Panc1 (cell line): ENCODE data around the gene SLCO2B1. TPM values are rescaled to one million over a fixed set of nuclear protein-coding genes. Genes with fewer than 3 reads are reported as not detected.

Source experiments
- ATAC-seq: fragments of 200-7000 bp; cut with Tn5 transposase; 2 replicates; pipeline ENCODE4 v1.9.1; 2020; ENCODE audit warnings: mild to moderate bottlenecking, moderate library complexity
- BruUV-seq: library from RNA; stranded (reverse); fragments of 400-500 nt; replicated peaks from 2 replicates; lab custom pipeline; 2021; lab: Mats Ljungman, UMichigan
- CTCF ChIA-PET: fragments of 300-600 bp; sonication (Branson Sonifier 250); formaldehyde crosslinking; loops from one replicate; lab custom pipeline; 2022; ENCODE audit warnings: antibody characterized with exemption; lab: Charles Lee
- POLR2A ChIA-PET: fragments of 300-600 bp; sonication (Branson Sonifier 250); formaldehyde crosslinking; loops from one replicate; lab custom pipeline; 2022; ENCODE audit warnings: antibody characterized with exemption; lab: Charles Lee
- DNase-seq: peaks from one replicate; pipeline ENCODE4 v3.0.0-alpha.2; 2010; ENCODE audit warnings: low read depth, low spot score
- H3K27ac ChIP-seq: 2 replicates; pipeline ENCODE4 v1.5.1; 2011; ENCODE audit warnings: mild to moderate bottlenecking, low read length, inconsistent platforms
- H3K27me3 ChIP-seq: fragments of 200-500 bp; sonication (Bioruptor generic); 2 replicates; pipeline ENCODE4 v1.6.0; 2014; ENCODE audit warnings: low read length, inconsistent platforms; ENCODE audit not compliant: control insufficient read depth, insufficient read depth
- H3K36me3 ChIP-seq: fragments of 200-500 bp; sonication (Bioruptor generic); 2 replicates; pipeline ENCODE4 v1.5.1; 2014; ENCODE audit warnings: inconsistent platforms, mild to moderate bottlenecking, low read length, moderate library complexity; ENCODE audit not compliant: control insufficient read depth, insufficient read depth
- H3K4me1 ChIP-seq: 2 replicates; pipeline ENCODE4 v1.5.1; 2011; ENCODE audit warnings: inconsistent platforms, mild to moderate bottlenecking, low read length, moderate library complexity; ENCODE audit not compliant: control insufficient read depth, insufficient read depth
- H3K4me3 ChIP-seq, 2 experiments: 2 replicates each; pipeline ENCODE4 v1.5.1; 2011 to 2012; ENCODE audit warnings: low read depth in 2 of 2, low read length in 2 of 2, mild to moderate bottlenecking in 2 of 2, inconsistent platforms in 1 of 2, moderate library complexity in 1 of 2
- H3K9me3 ChIP-seq: fragments of 200-500 bp; sonication (Bioruptor generic); 2 replicates; pipeline ENCODE4 v1.5.1; 2014; ENCODE audit warnings: low read depth, mild to moderate bottlenecking, inconsistent platforms, low read length, moderate library complexity; ENCODE audit not compliant: control insufficient read depth, insufficient read depth
- POLR2AphosphoS5 ChIP-seq: IDR thresholded peaks from 2 replicates; pipeline ENCODE4 v1.6.1; 2012; ENCODE audit warnings: mild to moderate bottlenecking, low read depth, low read length, moderate library complexity
- SIN3A ChIP-seq: IDR thresholded peaks from 2 replicates; pipeline ENCODE4 v1.6.1; 2012; ENCODE audit warnings: low read depth, mild to moderate bottlenecking, low read length, moderate library complexity, borderline replicate concordance; ENCODE audit not compliant: insufficient read depth
- TCF7L2 ChIP-seq: IDR thresholded peaks from 2 replicates; pipeline ENCODE4 v1.6.1; 2011; ENCODE audit warnings: mild to moderate bottlenecking, low read depth, low read length, inconsistent platforms
- in situ Hi-C: cut with HindIII; loops from 2 replicates; pipeline ENCODE4 v1.10.0; 2016; ENCODE audit warnings: low sequenced_read_pairs, low pct_unique_long_range_greater_than_20kb
- intact Hi-C: fragments of 100-400 bp; cut with micrococcal nuclease; formaldehyde crosslinking; loops from one replicate; pipeline ENCODE4 v1.10.0; 2022; ENCODE audit not compliant: unreplicated experiment
- total RNA-seq: library from RNA; stranded (reverse); gene quantifications from one replicate; pipeline ENCODE4 v1.2.1, GENCODE V29; 2021; ENCODE audit not compliant: unreplicated experiment
- TF ChIP-seq, protein P1 (sequence below), 2 experiments: IDR thresholded peaks; 2 replicates each; pipeline ENCODE4 v1.6.1; 2011 to 2012; ENCODE audit warnings: low read depth in 2 of 2, control low read depth in 1 of 2, low read length in 1 of 2, mild to moderate bottlenecking in 1 of 2, moderate library complexity in 1 of 2; ENCODE audit not compliant: insufficient read depth in 1 of 2
- TF ChIP-seq, protein P2 (sequence below): fragments of 450-650 bp; IDR thresholded peaks from 2 replicates; pipeline ENCODE4 v1.5.1; 2017; ENCODE audit warnings: mild to moderate bottlenecking

SLCO2B1 gene
- total RNA-seq, 1 experiment from 2014 or later, result 0.77 TPM

DNA sequence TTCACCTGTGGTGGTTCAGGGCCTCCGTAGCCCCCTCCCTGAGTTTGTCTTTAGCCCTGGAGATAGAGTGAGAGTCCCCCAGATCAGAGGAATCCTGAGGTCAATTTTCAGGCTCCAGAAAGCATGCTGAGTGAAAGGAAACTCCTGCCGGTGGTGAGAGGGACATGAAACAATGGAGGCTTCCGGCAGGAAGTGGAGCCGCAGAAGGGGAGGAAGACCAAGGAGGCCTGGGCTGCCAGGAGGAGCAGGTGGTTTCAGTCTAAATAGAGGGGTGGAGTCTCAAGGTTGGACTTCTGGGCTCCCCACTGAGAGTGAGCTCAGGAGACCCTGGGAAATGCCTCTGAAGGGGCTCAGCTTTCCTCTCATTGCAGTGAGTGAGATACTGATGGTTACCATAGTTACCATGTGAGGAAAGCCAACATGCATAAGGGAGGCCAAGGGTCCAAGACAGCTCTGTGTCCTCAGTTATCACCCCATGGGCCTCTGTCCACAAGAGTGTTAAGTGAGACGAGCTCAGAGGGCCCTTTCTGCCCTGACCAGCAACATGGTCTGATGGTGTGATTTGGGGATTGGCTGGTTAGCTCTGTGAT is 10.7 kb downstream of the SLCO2B1 start:
- CTCF ChIA-PET, result no interaction called here
- H3K36me3 ChIP-seq, result no peaks in the 10 kb centered on the region
- no peaks in the 10 kb centered on the region for H3K9me3 ChIP-seq
- intact Hi-C loops, result no loop called here
- H3K4me3 ChIP-seq, result no peak overlapping the region
- POLR2A ChIA-PET, result no interaction called here
- in situ Hi-C loops, result no loop called here
- no peaks in the 10 kb centered on the region for H3K4me1 ChIP-seq
- DNase-seq (no peak), ATAC-seq (no peak)
- H3K27ac ChIP-seq, result no peak overlapping the region
- TF ChIP-seq TCF7L2 (no peak), POLR2AphosphoS5 (no peak), SIN3A (no peak)
- TF ChIP-seq, protein P1, sequence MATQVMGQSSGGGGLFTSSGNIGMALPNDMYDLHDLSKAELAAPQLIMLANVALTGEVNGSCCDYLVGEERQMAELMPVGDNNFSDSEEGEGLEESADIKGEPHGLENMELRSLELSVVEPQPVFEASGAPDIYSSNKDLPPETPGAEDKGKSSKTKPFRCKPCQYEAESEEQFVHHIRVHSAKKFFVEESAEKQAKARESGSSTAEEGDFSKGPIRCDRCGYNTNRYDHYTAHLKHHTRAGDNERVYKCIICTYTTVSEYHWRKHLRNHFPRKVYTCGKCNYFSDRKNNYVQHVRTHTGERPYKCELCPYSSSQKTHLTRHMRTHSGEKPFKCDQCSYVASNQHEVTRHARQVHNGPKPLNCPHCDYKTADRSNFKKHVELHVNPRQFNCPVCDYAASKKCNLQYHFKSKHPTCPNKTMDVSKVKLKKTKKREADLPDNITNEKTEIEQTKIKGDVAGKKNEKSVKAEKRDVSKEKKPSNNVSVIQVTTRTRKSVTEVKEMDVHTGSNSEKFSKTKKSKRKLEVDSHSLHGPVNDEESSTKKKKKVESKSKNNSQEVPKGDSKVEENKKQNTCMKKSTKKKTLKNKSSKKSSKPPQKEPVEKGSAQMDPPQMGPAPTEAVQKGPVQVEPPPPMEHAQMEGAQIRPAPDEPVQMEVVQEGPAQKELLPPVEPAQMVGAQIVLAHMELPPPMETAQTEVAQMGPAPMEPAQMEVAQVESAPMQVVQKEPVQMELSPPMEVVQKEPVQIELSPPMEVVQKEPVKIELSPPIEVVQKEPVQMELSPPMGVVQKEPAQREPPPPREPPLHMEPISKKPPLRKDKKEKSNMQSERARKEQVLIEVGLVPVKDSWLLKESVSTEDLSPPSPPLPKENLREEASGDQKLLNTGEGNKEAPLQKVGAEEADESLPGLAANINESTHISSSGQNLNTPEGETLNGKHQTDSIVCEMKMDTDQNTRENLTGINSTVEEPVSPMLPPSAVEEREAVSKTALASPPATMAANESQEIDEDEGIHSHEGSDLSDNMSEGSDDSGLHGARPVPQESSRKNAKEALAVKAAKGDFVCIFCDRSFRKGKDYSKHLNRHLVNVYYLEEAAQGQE (IDR thresholded peaks at IDR 0.05; ENCODE audit: insufficient read depth in 1 of 2, low read depth in 2 of 2, low read length in 1 of 2), result no peak
- TF ChIP-seq, protein P2, sequence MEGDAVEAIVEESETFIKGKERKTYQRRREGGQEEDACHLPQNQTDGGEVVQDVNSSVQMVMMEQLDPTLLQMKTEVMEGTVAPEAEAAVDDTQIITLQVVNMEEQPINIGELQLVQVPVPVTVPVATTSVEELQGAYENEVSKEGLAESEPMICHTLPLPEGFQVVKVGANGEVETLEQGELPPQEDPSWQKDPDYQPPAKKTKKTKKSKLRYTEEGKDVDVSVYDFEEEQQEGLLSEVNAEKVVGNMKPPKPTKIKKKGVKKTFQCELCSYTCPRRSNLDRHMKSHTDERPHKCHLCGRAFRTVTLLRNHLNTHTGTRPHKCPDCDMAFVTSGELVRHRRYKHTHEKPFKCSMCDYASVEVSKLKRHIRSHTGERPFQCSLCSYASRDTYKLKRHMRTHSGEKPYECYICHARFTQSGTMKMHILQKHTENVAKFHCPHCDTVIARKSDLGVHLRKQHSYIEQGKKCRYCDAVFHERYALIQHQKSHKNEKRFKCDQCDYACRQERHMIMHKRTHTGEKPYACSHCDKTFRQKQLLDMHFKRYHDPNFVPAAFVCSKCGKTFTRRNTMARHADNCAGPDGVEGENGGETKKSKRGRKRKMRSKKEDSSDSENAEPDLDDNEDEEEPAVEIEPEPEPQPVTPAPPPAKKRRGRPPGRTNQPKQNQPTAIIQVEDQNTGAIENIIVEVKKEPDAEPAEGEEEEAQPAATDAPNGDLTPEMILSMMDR, result no peak
- BruUV-seq, result no TSS peak
- H3K27me3 ChIP-seq, result no peaks in the 10 kb centered on the region

DNA sequence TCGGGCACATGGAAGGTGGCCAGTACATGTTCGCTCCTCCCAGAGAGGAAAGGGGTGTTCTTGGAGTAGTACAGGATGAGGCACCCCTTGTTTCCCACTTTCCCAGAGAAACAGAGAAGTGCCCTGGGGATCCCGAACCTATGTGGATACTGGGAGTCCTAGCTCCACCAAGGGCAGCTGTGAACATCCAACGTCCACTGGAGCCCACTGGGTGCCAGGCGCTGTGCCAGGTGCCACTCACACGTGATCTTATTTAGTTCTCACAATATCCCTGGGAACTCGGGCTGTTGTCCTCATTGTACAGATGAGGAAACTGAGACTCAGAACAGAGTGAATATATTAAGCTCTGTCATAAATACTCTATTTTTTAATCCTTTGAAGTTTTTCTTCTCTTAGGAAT is 12.0 kb downstream of the SLCO2B1 start:
- ATAC-seq, result no peak
- no peak overlapping the region for H3K4me3 ChIP-seq
- ChIA-PET POLR2A (no interaction called here), CTCF (interaction anchor here (2.5 kb wide), 1 partner anchor 22 kb away, joined by 6 read pairs; no protein-coding TSS in a partner anchor)
- H3K36me3 ChIP-seq, result no peaks in the 10 kb centered on the region
- intact Hi-C loops, result no loop called here
- H3K27ac ChIP-seq, result no peak overlapping the region
- in situ Hi-C loops, result no loop called here
- H3K9me3 ChIP-seq, result no peaks in the 10 kb centered on the region
- DNase-seq, result no peak
- no peaks in the 10 kb centered on the region for H3K4me1 ChIP-seq
- BruUV-seq, result no TSS peak
- TF ChIP-seq, protein P2, result no peak
- no peak for TF ChIP-seq TCF7L2
- TF ChIP-seq, protein P1 (IDR thresholded peaks at IDR 0.05; ENCODE audit: insufficient read depth in 1 of 2, low read depth in 2 of 2, low read length in 1 of 2), result no peak
- no peak for TF ChIP-seq POLR2AphosphoS5
- no peak for TF ChIP-seq SIN3A
- H3K27me3 ChIP-seq, result no peaks in the 10 kb centered on the region
